ENCODE data around the gene TMEM30B. TPM values are rescaled to one million over a fixed set of nuclear protein-coding genes. Genes with fewer than 3 reads are reported as not detected.

Gene TMEM30B
- total RNA-seq, 1 donor from 2014 or later = 10.5 TPM

DNA sequence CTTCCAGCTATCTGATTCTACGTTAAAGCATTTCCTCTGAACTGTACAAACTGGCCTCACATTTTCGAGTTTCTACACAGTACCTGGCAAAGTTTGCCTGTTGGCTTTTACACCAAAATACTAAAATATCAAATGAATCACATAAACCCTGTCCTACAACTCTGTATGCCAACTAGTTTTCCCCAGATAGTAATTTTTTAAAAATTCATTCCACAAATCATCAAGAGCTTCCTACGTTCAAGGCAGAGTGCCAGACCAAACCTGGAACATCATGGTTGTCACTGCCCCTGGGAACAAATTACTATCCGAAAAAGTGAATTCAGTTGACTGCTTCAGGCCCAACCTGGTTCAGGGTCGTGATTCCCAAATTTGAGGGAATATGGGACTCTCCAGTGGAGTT is 2.1 kb downstream of the TMEM30B start:
- no peaks in the 10 kb centered on the region for H3K36me3 ChIP-seq (ENCODE audit: control insufficient read depth, insufficient read depth, low read length)
- peak overlapping the region; percentile 97 for H3K4me3 ChIP-seq (ENCODE audit: low read depth, low read length)
- TF ChIP-seq, protein P1, sequence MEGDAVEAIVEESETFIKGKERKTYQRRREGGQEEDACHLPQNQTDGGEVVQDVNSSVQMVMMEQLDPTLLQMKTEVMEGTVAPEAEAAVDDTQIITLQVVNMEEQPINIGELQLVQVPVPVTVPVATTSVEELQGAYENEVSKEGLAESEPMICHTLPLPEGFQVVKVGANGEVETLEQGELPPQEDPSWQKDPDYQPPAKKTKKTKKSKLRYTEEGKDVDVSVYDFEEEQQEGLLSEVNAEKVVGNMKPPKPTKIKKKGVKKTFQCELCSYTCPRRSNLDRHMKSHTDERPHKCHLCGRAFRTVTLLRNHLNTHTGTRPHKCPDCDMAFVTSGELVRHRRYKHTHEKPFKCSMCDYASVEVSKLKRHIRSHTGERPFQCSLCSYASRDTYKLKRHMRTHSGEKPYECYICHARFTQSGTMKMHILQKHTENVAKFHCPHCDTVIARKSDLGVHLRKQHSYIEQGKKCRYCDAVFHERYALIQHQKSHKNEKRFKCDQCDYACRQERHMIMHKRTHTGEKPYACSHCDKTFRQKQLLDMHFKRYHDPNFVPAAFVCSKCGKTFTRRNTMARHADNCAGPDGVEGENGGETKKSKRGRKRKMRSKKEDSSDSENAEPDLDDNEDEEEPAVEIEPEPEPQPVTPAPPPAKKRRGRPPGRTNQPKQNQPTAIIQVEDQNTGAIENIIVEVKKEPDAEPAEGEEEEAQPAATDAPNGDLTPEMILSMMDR (IDR thresholded peaks at IDR 0.05; ENCODE audit: insufficient read depth, low read length, severe bottlenecking) = no peak
- H3K27me3 ChIP-seq (ENCODE audit: control insufficient read depth, insufficient read depth, low read length) = no peaks in the 10 kb centered on the region
- DNase-seq (ENCODE audit: low read depth) = peak; percentile 39
- no peak for FAIRE-seq

DNA sequence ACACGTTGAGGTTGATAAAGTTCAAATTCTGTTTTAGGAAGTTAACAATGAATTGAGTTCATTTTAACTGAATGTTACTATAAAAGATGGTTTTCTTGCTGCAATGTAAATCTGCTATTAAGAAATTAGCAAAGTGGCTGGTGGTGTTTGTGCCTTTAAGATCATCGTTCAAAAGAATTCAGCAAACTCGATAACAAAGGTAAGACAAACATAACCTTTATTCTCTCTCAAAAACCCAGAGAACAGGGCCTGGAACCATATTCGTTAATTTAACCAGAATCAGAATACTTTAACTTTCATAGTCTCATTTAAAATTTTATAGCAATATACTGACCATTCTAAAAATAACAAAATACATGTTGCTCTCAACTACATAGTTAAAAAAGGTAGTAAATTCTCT is 3.4 kb downstream of the TMEM30B start:
- H3K4me3 ChIP-seq (ENCODE audit: low read depth, low read length) = peak overlapping the region; percentile 97
- FAIRE-seq = no peak

GRCh38 chr14:61277232-61277631 is 3.9 kb downstream of the TMEM30B start:
- Histone ChIP-seq H3K4me3 (ENCODE audit: low read depth, low read length) (no peak overlapping the region), H3K36me3 (ENCODE audit: control insufficient read depth, insufficient read depth, low read length) (no peaks in the 10 kb centered on the region), H3K27me3 (ENCODE audit: control insufficient read depth, insufficient read depth, low read length) (no peaks in the 10 kb centered on the region)
- FAIRE-seq (no peak), DNase-seq (ENCODE audit: low read depth) (no peak)
- TF ChIP-seq, protein P1 (IDR thresholded peaks at IDR 0.05; ENCODE audit: insufficient read depth, low read length, severe bottlenecking) = no peak

More for the DNA sequence above, 3.4 kb downstream of the TMEM30B start:
- Histone ChIP-seq H3K27me3 (ENCODE audit: control insufficient read depth, insufficient read depth, low read length) (no peaks in the 10 kb centered on the region), H3K36me3 (ENCODE audit: control insufficient read depth, insufficient read depth, low read length) (no peaks in the 10 kb centered on the region)
- TF ChIP-seq, protein P1 (IDR thresholded peaks at IDR 0.05; ENCODE audit: insufficient read depth, low read length, severe bottlenecking) = no peak
- DNase-seq (ENCODE audit: low read depth) = no peak

DNA sequence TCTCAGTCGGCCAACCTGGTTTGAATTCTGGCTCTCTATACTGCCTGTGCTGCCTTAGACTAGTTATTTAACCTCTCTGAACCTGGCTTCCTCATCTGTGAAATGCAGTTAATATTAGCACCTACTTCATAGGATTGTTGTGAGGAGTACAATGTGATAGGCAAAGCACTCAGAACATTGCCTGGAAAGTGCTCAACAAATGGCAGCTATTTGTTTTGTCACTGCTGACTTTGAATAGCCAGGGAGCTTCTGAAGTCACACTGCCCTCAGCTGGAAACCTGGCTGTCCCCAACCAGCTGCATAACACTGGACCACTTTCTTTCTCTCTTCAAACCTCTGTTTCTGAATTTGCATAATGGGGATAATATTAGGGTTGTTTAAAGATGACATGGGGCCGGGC is 9.6 kb downstream of the TMEM30B start:
- Histone ChIP-seq H3K4me3 (ENCODE audit: low read depth, low read length) (no peak overlapping the region), H3K27me3 (ENCODE audit: control insufficient read depth, insufficient read depth, low read length) (no peaks in the 10 kb centered on the region), H3K36me3 (ENCODE audit: control insufficient read depth, insufficient read depth, low read length) (no peaks in the 10 kb centered on the region)
- TF ChIP-seq, protein P1 (IDR thresholded peaks at IDR 0.05; ENCODE audit: insufficient read depth, low read length, severe bottlenecking) = no peak
- DNase-seq (ENCODE audit: low read depth) (no peak), FAIRE-seq (no peak)

DNA sequence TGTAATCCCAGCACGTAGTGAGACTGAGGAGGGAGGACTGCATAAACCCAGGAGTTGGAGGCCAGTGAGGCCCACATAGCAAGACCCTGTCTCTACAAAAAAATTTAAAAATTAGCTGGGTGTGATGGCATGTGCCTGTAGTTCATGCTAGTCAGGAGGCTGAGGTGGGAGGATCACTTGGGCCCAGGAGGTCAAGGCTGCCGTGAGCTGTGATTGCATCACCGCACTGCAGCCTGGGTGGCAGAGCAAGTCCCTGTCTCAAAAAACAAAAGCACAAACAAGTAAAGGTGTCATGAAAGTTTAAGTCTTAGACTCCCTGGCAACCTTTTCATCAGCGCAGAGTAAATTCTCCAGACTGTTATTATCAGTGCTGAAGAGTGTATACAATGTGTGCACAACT is 10.4 kb downstream of the TMEM30B start:
- peak; percentile 28 for FAIRE-seq
- no peak for DNase-seq (ENCODE audit: low read depth)

More for the DNA sequence above, 10.4 kb downstream of the TMEM30B start:
- Histone ChIP-seq H3K36me3 (ENCODE audit: control insufficient read depth, insufficient read depth, low read length) (no peaks in the 10 kb centered on the region), H3K4me3 (ENCODE audit: low read depth, low read length) (no peak overlapping the region), H3K27me3 (ENCODE audit: control insufficient read depth, insufficient read depth, low read length) (no peaks in the 10 kb centered on the region)
- TF ChIP-seq, protein P1 (IDR thresholded peaks at IDR 0.05; ENCODE audit: insufficient read depth, low read length, severe bottlenecking) = no peak
